ENCODE measurements around the gene NTRK3.
"Not testable (repeated sequence)": the region's sequence is repeated elsewhere in the genome, so short reads cannot be mapped to it uniquely, and the experiment has no call there.

NTRK3 gene

GRCh38 chr15:88072598-88073390 is 183.7 kb downstream of the NTRK3 start:
- no peak for DNase-seq (ENCODE audit: low read depth)

GRCh38 chr15:88072133-88072532 is 184.4 kb downstream of the NTRK3 start:
- not testable (repeated sequence) for DNase-seq (ENCODE audit: low read depth)

DNA sequence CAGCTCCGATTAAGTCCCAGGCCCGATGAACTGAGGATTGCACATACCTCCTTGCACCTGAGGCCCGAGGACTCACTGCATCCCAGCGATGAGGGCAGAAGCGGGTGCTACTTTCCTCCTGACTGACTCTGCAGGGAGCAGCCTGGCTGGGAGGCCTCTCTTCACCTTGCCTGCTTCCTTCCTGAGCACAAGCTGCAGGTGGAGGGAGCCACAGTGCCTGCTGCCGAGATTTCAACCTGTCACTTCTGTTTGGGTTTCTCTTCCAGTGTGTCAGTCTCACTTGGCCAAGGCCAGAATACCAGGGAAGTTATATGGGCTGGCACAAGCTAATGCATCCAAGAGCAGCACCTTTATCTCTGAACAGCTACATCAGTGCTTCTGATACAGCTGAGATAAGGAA is 185.4 kb downstream of the NTRK3 start:
- DNase-seq (ENCODE audit: low read depth): no peak

DNA sequence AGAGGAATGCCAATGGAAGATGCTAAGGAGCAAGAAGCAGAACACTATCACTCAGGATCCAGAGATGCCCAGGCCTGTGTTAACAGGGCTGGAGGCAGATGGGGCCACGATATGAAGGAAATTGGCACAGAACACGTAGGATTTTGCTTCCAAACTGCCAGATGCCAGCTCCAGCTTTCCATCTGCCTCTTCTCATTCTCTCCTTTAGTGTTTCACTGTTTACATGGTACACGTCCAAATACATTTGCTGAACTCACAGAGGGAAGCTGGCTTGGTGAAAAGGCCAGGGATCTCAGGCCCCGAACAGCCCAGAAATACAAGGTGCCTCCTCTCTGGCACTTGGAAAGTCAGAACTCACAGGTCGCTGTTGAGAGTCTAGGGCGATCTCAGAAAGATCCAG is 187.0 kb downstream of the NTRK3 start:
- no peak for DNase-seq (ENCODE audit: low read depth)

DNA sequence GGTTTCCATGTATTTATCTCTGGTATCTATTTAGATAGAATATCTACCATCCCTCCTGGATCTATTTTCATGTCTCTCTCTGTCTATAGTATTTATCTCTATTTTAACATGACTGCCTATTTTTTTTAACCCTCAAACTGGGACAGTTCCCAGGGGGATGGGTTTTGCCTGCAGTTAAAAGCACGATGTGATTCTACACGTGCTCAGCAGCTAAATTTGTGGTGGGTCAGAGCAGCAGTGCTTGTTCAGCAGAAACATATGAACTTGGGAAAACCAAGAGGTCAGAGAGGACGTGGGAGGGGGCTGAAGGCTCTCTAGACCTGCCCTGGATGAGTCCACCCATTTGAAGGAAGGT is 189.2 kb downstream of the NTRK3 start:
- DNase-seq (ENCODE audit: low read depth): no peak

- DNase-seq (ENCODE audit: low read depth): no peak
Observed at GRCh38 chr15:88066636-88067330, 189.8 kb downstream of the NTRK3 start.

GRCh38 chr15:88061452-88061851 is 195.1 kb downstream of the NTRK3 start:
- DNase-seq (ENCODE audit: low read depth): no peak

DNA sequence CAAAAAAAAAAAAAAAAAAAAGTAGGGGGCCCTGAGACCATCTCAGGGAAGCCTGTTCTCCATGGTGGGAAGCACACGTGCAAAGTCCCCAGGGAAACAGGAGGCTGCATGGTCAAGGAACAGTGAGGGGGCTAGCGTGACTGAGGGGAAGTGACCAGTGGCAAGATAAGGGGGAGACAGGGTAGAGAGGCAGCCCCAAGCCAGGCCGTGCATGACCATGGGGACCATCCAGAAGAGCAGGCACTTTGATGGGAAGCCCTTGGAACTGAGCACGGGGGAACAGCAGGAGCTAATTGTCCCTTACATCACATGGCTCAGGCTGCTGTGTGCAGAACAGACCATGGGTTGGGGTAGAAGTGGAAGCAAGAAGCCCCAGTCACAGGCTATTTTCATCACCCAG is 196.2 kb downstream of the NTRK3 start:
- no peak for DNase-seq (ENCODE audit: low read depth)

GRCh38 chr15:88057836-88058235 is 198.7 kb downstream of the NTRK3 start:
- DNase-seq (ENCODE audit: low read depth): no peak

DNA sequence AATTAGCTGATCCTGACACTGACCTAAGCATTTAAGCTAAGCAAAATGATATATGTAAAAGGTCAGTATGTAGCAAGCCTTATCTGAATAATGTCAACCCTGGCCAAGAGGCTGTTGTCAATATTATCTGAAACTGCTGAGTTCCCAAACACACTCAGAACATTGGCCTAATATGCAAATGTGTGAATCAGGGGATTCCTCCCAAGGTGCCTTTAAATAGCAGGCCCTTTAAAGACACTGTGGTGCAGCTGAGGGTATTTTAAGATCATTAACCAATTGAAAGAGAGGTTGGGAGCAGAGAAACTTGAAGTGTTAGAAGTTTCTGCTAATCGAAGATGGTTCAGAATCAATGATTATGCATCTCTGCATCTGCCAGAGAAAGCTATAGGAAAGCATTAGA is 207.0 kb downstream of the NTRK3 start:
- no peak for DNase-seq (ENCODE audit: low read depth)

GRCh38 chr15:88048755-88049154 is 207.8 kb downstream of the NTRK3 start:
- no peak for DNase-seq (ENCODE audit: low read depth)

DNA sequence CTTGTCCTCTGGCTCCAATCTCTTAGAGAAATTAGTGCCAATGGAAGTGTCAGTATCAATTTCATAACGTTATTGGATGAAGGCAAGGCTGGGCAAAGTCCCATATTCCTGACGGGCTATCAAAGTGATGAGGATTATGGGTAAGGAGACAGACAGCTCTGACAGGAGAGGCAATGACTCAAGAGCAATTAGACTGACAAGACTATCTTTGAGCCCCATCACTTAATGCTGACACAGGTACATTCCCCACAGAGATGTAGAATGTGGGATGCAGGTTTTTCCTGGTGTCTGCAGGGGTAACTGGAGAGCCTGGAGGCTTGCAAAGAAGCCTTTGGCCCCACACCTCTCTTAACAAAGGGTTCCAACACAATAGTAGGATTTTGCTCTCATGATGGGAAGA is 208.3 kb downstream of the NTRK3 start:
- no peak for DNase-seq (ENCODE audit: low read depth)

DNA sequence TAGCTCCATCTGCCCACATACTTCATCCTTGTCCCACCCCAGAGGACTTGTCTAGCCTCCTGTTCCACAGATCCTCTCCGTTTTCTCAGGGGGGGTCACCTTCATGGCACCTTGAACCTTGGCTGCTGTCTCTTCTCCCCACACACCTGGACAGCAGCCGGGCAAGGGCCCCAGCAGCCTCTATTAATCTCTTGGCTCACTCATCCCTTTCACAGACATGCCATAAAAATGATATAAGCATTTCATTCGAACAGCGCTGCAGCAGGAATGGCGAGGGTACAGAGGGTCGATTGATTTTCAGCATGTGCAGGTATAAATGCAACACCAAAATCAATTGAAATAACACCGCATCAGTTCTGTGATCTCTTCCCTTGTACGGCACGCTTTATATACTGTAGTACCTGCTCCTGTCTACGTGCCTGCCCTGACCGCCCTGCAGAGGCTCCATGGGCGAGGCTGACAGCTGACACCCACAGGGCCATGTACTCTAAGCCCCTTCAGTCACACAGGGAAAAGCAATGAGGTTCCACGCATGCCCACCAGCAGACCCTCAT is 209.9 kb downstream of the NTRK3 start:
- no peak for DNase-seq (ENCODE audit: low read depth)

- DNase-seq (ENCODE audit: low read depth): no peak
Observed at GRCh38 chr15:88043396-88043795, 213.1 kb downstream of the NTRK3 start.

DNA sequence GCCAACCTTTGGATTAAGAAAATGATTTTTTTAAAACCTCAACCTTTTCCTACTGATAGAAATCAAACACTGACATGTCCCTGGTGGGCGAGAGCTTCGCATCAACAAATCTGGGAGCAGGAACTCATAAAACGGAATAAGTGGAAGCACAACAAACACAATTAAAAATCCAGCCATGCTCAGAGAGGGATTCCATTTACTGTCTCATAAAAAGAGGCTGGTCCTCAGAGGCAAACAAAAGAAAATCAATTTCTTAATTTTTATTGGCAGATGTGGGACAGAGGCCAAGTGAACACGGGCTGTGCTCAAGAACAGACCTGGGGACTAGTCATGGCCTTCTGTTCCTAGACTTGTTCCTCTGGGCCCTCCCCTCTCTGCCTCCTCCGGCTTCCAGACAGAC is 214.5 kb downstream of the NTRK3 start:
- DNase-seq (ENCODE audit: low read depth): no peak

DNA sequence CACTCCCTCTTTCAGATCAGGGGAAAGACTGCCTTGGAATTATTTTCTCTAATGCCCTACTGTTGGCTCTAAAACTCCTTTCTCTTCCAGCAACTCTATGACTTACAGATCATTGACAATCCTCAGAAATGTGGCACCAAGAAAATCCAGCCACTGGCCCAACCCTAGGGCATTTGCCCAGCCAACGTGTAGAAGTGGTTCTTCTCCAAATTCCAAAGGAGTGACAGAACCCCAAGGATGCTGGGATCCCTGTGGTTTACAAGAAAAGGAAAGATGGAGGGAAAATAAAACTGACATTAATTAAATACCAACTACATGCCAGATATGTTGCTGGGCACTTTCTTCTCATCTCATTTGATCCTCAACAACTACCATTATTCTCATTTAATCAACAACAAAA is 216.0 kb downstream of the NTRK3 start:
- no peak for DNase-seq (ENCODE audit: low read depth)

- DNase-seq (ENCODE audit: low read depth): no peak
Observed at GRCh38 chr15:88038261-88038660, 218.3 kb downstream of the NTRK3 start.

GRCh38 chr15:88036154-88036839 is 220.2 kb downstream of the NTRK3 start:
- no peak for DNase-seq (ENCODE audit: low read depth)

DNA sequence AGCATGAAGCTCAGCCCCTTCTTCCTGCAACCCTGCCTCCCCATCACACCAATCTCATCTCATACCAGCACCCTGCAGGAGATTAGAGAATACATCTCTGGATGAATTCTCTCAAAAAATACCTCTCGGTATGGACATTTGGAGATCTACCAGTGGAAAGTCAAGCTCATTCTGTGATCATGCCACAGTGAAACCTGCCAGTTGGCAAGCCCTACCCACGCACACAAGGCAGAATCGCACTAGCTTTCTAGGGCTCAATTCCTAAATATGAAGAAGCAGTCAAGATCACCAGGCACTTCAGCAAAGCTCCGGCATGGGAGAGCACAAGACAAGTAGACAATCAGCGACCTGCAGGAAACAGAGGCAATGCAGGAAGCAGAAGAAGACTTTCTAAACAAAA is 221.2 kb downstream of the NTRK3 start:
- no peak for DNase-seq (ENCODE audit: low read depth)

DNA sequence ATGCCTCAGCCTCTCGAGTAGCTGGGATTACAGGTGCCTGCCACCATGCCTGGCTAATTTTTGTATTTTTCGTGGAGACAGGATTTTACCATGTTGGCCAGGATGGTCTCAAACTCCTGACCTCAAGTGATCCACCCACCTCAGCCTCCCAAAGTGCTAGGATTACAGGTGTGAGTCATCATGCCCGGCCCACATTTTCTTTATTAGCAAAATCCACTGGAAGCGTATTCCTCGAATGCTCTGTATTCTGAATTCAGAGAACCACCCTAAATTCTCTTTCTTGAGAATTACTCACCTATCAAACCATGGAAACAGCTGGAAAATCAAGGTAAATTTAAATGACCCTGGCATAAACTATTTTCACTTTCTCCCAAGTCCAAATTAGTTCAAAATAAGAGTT is 223.1 kb downstream of the NTRK3 start:
- not testable (repeated sequence) for DNase-seq (ENCODE audit: low read depth)

DNA sequence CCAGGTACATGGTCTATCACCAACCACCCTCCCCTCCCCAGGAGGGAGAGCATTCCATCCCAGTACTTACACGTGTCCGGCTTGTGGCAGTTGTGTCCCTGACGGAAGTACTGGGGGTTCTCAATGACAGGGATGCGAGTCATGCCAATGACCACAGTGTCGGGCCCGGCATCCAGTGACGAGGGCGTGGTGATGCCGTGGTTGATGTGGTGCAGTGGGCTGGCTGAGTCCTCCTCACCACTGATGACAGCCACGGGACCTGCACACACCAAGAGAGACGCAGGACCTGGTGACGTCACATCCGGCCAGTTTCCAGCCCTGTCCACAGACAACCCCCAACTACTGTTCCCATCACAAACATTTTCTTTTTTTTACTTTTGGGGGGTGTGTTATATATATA is 223.8 kb downstream of the NTRK3 start:
- no peak for DNase-seq (ENCODE audit: low read depth)

- no peak for DNase-seq (ENCODE audit: low read depth)
Observed at GRCh38 chr15:88031461-88031860, 225.1 kb downstream of the NTRK3 start.

DNA sequence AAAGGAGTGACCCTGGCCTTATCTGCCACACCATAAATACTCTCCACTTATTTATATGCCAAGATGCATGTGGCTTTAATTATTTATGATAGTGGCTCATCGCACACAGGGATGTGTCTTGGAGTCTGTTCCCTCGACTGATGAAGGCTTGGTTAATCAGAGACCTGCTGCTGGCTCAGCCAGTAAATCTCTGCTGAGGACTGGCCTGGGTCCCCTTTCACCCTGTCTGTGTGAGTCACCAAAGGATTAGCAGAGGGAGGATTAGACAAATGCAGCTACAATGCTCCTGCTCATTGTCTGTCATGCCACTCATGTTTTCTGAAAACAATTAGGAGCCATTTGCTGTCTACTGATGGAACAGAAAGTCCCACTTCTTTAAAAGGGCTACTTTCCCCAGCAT is 226.8 kb downstream of the NTRK3 start:
- no peak for DNase-seq (ENCODE audit: low read depth)
